ENCODE measurements around the gene ABCA1.
A peak's percentile ranks its signal among the peaks of the same experiment; 100 is the strongest.
"Not testable (repeated sequence)": the region's sequence is repeated elsewhere in the genome, so short reads cannot be mapped to it uniquely, and the experiment has no call there.

The ABCA1 gene

GRCh38 chr9:104872656-104873488 lies 55.1 kb downstream of the ABCA1 start:
- DNase-seq (ENCODE audit: low read depth in 2 of 2) = no peak

GRCh38 chr9:104871961-104872527 lies 55.9 kb downstream of the ABCA1 start:
- no peak for DNase-seq (ENCODE audit: low read depth in 2 of 2)

DNA sequence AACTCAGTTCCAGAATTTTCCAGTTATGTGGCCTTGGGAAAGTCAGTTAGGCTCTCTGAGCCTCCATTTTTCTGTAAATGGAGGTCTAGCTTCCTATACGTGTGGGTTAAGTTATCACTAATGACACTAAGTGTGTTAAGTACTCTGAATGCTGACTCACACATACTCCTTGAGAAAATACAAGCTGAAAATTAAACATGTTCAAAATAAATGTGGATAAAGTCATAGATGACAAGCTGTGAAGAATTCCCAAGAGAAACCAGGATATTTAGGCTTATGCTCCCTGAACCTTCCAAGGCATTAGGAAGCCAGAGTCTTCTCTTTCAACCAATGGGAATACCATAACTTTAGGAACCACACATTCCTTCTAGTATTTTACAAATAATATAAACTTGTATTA lies 58.1 kb downstream of the ABCA1 start:
- no peak for DNase-seq (ENCODE audit: low read depth in 2 of 2)

DNA sequence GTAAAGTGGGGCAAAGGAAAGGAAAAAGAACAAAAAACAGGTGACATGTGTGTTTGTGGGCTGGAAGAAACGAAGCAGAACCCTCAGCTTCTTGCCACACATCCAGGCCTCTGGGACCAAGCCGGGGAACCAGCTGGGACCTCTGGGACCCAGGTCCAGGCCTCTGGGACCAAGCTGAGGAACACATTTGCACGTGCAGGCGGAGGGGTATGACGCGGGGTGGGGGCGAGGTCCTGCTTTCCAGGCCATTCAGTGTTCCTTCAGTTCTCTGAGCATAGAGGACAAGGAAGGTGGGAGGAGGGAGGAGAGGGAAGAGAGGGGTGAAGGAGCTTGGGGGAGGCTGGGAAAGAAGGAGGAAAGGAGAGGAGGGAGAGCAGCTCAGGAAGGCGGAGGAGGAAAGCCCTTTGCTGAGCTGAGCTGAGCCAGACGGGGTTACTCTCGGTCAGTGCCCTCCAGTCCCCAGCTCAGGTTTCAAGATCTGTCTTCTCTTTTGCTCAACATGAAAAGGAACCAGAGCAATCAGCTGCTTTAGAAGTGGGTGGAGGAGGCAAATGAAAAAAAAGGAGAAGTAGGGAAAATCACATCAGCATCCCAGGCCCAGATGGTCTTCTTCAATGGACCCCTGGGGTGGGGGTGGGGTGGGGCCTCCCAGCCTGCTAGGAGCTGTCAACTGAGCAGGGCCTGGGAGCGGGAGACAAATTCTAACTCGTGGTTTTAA lies 59.1 kb downstream of the ABCA1 start:
- DNase-seq (ENCODE audit: low read depth in 2 of 2) = no peak

GRCh38 chr9:104868303-104868686 lies 59.7 kb downstream of the ABCA1 start:
- DNase-seq (ENCODE audit: low read depth in 2 of 2) = no peak

- no peak for DNase-seq (ENCODE audit: low read depth in 2 of 2)
These were observed 61.8 kb downstream of the ABCA1 start for GRCh38 chr9:104866191-104866590.

- no peak for DNase-seq (ENCODE audit: low read depth in 2 of 2)
These were observed 63.3 kb downstream of the ABCA1 start for GRCh38 chr9:104864675-104865104.

GRCh38 chr9:104863180-104863883 lies 64.6 kb downstream of the ABCA1 start:
- DNase-seq (ENCODE audit: low read depth in 2 of 2) = peak; percentile 2 to 8

DNA sequence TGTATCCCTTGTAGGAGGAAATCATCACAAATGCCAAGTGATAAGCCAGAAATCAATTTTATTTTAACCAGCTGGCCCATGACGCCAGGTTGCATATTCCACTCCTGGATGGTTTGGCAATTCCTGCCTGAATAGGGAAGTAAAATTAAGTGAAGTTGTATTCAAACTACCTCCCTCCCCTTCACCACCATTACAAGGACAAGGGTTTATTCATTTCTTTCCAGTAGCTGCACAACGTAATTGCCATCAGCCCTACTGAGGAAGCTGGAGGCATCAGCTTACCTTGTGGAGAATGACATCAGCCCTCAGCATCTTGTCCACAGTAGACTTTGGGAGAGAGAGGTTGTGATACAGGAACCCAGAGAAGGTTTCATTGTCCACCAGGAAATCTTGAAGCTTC lies 66.6 kb downstream of the ABCA1 start:
- no peak for DNase-seq (ENCODE audit: low read depth in 2 of 2)

DNA sequence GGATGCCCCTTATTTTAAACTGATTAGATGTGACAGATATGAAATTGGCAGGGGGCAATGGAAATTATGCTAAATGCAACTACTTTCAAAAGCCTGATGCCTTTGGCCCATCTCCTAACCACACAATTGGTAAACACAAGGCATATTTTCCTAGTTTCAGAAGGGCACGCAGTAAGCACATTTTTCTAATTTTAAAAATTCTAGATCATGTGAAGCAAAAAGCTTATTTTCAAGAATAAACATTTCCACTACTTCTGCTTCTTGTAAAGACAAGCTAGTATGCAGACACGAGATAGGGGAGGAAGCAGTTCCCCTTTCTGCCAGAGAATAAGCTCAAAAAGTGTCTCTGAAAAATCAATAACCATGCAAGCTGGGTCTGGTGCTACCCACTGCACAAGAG lies 67.7 kb downstream of the ABCA1 start:
- DNase-seq (ENCODE audit: low read depth in 2 of 2) = no peak

- DNase-seq (ENCODE audit: low read depth in 2 of 2) = no peak
These were observed 69.1 kb downstream of the ABCA1 start for GRCh38 chr9:104858846-104859245.

- DNase-seq (ENCODE audit: low read depth in 2 of 2) = no peak
These were observed 69.7 kb downstream of the ABCA1 start for GRCh38 chr9:104858271-104858670.

- no peak for DNase-seq (ENCODE audit: low read depth in 2 of 2)
These were observed 71.5 kb downstream of the ABCA1 start for GRCh38 chr9:104856413-104856941.

DNA sequence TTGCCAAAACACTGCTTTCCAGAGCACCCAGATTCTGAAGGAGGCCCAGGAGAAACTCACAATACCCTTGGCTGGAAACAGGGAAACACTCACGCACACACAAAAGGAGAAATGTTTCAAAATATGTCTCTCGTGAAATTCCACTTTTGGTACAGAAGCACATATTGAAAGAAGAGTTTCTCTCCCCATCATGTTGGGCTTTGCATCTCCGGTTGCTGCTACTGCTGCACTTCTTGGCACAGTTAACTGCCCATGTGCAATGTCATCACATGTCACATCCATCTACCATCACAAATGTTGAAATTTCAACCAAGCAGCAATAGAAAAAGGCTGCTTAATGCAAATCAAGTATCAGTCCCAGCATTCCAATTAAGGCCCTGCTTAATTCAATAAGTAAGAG lies 72.1 kb downstream of the ABCA1 start:
- no peak for DNase-seq (ENCODE audit: low read depth in 2 of 2)

DNA sequence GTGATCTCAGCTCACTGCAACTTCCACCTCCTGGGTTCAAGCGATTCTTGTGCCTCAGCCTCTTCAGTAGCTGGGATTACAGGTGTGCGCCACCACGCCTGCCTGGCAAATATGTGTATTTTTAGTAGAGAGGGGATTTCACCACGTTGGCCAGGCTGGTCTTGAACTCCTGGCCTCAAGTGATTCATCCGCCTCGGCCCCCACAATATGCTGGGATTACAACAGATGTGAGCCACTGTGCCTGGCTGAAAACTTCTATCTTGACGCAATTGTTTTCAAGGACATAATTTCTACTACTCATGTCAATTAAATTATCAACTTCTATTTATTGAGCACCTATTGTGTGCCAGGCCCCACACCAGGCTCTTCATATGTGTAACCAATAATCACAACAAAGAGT lies 72.7 kb downstream of the ABCA1 start:
- not testable (repeated sequence) for DNase-seq (ENCODE audit: low read depth in 2 of 2)

DNA sequence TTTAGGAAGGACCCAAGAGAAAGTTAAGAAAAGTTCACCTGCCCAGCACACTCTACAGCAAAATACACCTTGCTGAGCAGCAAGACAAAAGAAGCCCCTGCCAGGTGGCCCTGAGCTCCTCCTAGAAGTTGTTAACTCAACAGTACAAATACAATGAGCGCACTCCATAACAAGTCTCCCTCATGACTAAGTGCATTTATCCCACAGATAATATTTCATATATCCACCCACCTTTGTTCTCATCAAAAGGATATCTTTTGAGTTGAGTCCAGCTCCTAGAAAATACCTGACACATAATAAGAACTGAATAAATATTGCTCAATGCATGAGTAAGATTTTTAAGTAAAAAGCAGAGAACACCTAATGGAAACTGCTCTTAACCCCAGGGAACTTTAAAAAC lies 73.3 kb downstream of the ABCA1 start:
- DNase-seq (ENCODE audit: low read depth in 2 of 2) = no peak

DNA sequence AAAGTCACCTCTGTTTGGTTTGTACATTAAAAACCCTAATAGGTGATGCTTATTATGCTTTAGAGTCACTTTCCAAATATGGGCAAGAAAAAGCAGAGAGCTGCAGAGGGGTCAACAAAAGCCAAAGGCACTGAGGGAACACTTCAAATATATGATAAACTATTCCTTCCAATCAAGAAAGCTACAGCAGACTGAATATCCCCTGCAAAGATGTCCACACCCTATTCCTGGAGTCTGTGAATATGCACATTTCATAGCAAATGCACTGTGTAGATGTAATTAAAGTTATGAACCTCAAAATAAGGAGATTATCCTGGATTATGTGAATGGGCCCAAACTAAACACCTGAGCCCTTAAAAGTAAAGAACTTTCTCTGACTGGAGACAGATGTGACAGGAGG lies 74.3 kb downstream of the ABCA1 start:
- DNase-seq (ENCODE audit: low read depth in 2 of 2) = no peak

DNA sequence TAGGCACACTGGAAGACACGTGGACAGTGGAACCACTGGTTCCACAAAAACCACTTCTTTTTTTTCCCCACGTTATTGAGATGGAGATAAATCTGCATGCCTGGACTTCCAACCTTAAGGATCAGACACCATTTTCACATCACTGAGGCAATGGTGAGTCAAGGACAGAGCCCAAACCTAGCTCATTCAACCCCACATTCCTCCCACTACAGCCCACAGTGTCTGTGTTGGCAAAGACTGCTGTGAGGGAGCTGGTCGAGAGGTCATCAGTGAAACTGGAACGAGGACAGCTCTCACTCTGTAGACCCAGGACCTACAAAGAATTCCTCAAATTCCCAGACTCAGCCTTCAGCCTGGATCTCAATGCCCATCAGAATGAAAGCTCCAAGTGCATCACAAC lies 74.8 kb downstream of the ABCA1 start:
- no peak for DNase-seq (ENCODE audit: low read depth in 2 of 2)

GRCh38 chr9:104851546-104851920 lies 76.4 kb downstream of the ABCA1 start:
- DNase-seq (ENCODE audit: low read depth in 2 of 2) = no peak

DNA sequence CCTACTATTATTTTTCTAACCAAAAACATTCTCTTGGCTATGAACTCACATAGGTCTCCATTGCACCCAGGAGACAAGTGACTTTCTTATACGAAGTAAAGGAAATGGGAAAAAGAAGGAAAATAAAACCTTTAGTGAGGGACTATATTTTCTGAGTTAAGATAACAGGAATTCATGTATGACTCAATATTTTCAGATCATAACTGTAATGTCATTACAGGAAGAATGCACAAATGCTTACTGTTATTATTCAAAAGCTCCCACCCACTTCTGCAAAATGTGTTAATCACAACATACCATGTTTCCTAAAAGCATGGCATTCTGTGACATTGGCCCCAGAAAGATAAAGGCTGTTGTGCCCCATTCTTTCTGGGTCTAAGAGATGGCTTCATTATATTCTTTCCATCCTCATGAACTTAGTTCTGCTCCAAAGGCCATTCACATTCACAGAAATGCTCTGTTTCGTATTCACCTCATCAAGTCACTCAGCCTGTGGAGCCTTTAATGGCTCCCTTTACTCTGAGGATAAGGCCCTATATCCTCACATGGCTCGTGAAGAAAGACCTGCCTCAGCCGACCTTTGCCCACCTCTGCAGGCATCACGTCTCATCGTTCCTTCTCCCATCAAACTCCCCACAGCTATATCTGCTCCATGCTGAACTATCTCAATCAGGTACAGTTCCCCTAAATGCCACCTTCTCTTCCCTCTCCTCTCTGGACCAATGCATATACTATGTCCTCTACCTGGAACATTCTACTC lies 77.0 kb downstream of the ABCA1 start:
- no peak for DNase-seq (ENCODE audit: low read depth in 2 of 2)

DNA sequence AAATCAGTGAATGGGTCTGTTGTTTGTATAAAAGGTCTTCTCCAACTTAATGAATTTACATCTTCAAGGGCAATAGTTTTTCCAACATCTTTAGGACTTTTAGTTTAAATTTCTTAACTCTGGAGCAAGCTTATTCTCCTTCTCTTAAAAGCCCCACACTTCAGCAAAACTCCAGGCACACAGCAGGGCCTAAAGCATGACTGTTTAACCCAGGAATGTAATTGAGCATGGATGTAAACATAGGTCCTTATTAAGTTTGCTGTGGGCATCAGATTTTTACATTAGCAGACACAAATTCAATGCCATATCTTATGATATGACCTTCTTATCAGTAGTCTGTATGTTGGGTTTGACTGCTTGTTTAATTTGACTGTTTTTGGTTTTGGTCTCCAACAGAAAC lies 78.9 kb downstream of the ABCA1 start:
- no peak for DNase-seq (ENCODE audit: low read depth in 2 of 2)
